ENCODE results near the gene GRIP1.

GRCh38 chr12:66365718-66366490 lies 313.0 kb downstream of the GRIP1 start:
- TF ChIP-seq ZNF121 (CRISPR knock-in tag; IDR thresholded peaks at IDR 0.05) (no peak), CTCF (IDR thresholded peaks at IDR 0.05) (no peak), ATF3 (CRISPR knock-in tag; conservative IDR thresholded peaks at IDR 0.05) (no peak), ZNF425 (CRISPR knock-in tag; conservative IDR thresholded peaks at IDR 0.05) (no peak), ESRRA (CRISPR knock-in tag; IDR thresholded peaks at IDR 0.05; ENCODE audit: borderline replicate concordance) (no peak)

Measured in WTC11 (cell line).